NCI-H510A (cell line): ENCODE measurements around the gene MAP9.
"Not testable (repeated sequence)": the region's sequence is repeated elsewhere in the genome, so short reads cannot be mapped to it uniquely, and the experiment has no call there.

Experiments used
- DNase-seq: peaks from one replicate; lab custom pipeline; 2025; lab: John Stamatoyannopoulos, UW

The MAP9 gene

GRCh38 chr4:155376387-155377268 lies at the start of gene MAP9:
Gene MAP9 (minus strand): TSS chr4:155376965. CDS start chr4:155375850, 1,115 bp downstream.
- DNase-seq = peak; percentile 94

- not testable (repeated sequence) for DNase-seq
These were observed 48.0 kb upstream of the MAP9 start for GRCh38 chr4:155424778-155425177.

- no peak for DNase-seq
These were observed 46.9 kb upstream of the MAP9 start for GRCh38 chr4:155423671-155424070.

GRCh38 chr4:155419266-155419665 lies 42.5 kb upstream of the MAP9 start:
- no peak for DNase-seq

- DNase-seq = no peak
These were observed 38.9 kb upstream of the MAP9 start for GRCh38 chr4:155415662-155416061.

- DNase-seq = no peak
These were observed 36.7 kb upstream of the MAP9 start for GRCh38 chr4:155413451-155413850.

- no peak for DNase-seq
These were observed 34.8 kb upstream of the MAP9 start for GRCh38 chr4:155411546-155411945.

GRCh38 chr4:155408796-155409195 lies 32.0 kb upstream of the MAP9 start:
- DNase-seq = no peak

GRCh38 chr4:155407480-155407879 lies 30.7 kb upstream of the MAP9 start:
- no peak for DNase-seq

GRCh38 chr4:155405059-155405458 lies 28.3 kb upstream of the MAP9 start:
- DNase-seq = no peak

GRCh38 chr4:155403886-155404285 lies 27.1 kb upstream of the MAP9 start:
- DNase-seq = no peak

- DNase-seq = no peak
These were observed 26.2 kb upstream of the MAP9 start for GRCh38 chr4:155402941-155403340.

- DNase-seq = no peak
These were observed 24.1 kb upstream of the MAP9 start for GRCh38 chr4:155400893-155401292.

- no peak for DNase-seq
These were observed 23.4 kb upstream of the MAP9 start for GRCh38 chr4:155399974-155400697.

- DNase-seq = no peak
These were observed 15.9 kb upstream of the MAP9 start for GRCh38 chr4:155392481-155393184.

- no peak for DNase-seq
These were observed 15.2 kb upstream of the MAP9 start for GRCh38 chr4:155391932-155392331.

- no peak for DNase-seq
These were observed 11.4 kb upstream of the MAP9 start for GRCh38 chr4:155388162-155388561.

GRCh38 chr4:155383541-155383940 lies 6.8 kb upstream of the MAP9 start:
- DNase-seq = no peak

- no peak for DNase-seq
These were observed 511 bp upstream of the MAP9 start for GRCh38 chr4:155377276-155377675.

- no peak for DNase-seq
These were observed 5.2 kb downstream of the MAP9 start for GRCh38 chr4:155371432-155372043.

- DNase-seq = no peak
These were observed 9.2 kb downstream of the MAP9 start for GRCh38 chr4:155367608-155368007.

GRCh38 chr4:155353923-155354540 lies 22.7 kb downstream of the MAP9 start:
- DNase-seq = peak; percentile 1
